GM18517 (cell line): ENCODE results near the gene HOXD11.

Source experiments
- ATAC-seq: cut with Tn5 transposase; IDR thresholded peaks from one replicate; pipeline ENCODE4 v1.9.1; 2021; ENCODE audit warnings: mild to moderate bottlenecking, moderate library complexity; ENCODE audit not compliant: unreplicated experiment

HOXD11 gene

DNA sequence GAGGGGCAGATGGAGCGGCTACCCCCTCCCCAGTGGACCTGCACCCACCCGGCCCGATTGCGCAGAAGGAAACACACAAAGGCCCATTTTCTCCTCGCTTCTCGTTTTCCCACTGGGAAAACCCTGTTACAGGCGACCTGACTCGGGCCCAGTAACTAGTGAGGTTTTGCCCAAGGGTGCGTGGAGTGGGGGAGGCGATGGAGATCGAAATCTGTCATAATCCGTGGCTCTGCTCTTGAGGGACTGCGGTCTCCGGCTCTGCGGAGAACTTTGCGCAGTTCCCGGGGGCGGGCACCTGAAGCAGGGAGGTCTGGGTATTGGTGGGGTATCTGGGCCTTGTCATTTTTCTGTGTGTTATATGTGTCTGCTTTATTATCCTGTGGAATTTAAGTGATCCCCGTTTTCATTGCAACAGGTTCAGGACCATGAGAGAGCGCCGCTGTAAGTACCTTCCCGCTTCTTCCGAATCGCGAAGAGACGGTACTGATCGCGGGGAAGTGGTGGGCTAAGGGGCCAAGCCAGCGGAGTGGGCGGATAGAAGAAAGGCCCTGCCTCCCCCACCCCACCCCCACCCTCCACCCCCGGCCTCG lies 40.2 kb downstream of the HOXD11 start:
- ATAC-seq, result no peak

DNA sequence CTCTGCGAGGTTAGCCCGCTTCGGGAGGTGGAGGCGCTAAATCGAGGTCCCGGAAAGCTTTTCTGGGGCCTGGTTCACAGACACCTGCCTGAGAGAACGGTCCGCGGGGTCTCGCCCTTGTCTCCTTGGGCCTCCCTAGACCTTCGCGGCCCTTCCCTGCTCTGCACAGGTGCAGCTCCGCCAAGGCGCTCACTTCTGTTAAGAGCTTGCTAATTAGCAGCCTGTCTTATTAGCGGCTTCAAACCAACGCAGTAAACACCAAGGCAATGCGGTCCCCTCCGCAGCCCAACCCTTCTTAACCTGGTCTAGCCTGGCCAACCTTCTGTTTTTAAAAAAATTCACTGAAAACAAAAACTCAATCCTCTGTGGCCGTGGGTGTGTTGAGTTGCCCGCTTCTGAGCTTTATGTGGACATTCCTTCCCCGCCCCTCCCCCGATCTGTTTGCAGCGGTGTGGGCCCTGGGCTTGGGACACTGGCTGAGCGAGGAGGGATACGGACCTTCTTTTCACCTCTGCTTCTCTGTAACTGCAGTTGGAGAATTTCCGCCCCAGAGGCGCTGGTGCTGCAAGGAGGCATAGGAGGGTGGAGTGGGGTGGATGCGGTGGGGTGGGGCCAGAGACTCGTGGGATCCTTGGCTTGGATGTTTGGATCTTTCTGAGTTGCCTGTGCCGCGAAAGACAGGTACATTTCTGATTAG lies 40.9 kb downstream of the HOXD11 start:
- ATAC-seq, result no peak

DNA sequence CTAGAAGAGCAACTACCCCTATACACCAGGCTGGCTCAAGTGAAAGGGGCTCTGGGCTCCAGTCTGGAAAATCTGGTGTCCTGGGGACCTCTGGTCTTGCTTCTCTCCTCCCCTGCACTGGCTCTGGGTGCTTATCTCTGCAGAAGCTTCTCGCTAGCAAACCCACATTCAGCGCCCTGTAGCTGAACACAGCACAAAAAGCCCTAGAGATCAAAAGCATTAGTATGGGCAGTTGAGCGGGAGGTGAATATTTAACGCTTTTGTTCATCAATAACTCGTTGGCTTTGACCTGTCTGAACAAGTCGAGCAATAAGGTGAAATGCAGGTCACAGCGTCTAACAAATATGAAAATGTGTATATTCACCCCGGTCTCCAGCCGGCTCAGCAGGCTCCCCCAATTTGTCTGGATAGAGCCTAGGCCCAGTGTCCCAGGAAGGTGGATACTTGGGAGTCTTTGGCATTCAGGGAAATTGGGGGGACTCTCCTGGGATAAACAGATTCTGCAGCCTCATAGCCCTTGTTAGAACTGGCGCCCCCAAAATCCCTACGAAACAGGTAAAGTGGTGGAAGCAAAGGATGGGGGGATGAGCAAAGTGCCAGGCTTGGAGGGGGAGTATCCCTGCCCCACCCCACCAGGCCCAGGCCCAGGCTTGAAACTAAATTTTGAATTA lies 41.8 kb downstream of the HOXD11 start:
- no peak for ATAC-seq

DNA sequence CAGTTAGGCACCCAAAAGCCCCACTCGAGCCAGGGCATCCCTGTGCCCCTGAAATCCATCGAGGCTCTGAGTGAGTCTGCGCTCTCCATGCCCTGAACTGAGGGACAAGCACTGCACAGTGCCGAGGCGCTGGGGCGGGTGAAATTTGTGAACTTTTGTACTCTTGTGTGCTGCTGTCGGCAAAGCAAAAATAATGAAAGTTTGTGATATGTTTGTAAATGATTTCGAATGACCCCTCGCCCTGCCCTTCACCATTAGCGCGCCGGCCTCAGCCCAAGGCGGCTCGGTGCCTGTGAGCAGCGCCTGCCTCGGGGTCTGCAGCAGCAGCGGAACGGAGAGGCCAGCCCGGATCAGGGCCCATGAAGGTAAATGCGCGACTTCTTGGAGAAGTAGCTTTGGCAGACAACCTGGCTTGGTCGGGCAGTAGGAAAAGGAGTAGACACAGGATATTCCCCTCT lies 42.4 kb downstream of the HOXD11 start:
- ATAC-seq, result no peak

DNA sequence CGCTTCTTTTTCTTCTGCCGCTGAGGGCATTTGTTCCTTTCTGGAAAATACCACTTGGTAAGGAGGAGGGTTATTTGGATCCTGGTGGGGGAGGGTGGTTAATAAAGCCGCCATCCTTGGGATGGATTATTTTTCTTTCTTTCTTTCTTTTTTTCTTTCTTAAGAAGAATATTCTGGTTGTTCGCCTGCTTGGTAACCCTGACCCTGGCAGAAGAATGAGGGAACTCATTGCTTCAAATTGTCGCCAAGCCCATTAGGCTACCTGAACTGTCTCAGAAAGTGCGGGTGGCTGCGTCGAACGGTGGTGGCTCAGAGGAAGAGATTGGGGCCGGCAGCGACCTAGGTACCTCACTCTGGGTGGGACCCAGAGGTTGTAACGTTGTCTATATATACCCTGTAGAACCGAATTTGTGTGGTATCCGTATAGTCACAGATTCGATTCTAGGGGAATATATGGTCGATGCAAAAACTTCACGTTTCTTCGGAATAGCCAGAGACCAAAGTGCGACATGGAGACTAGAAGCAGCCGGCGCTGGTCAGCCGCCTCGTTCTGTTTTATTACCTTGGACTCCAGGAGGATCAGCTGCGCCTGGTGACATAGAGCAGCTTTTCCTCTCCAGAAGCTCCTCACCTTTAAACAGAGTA lies 43.0 kb downstream of the HOXD11 start:
- ATAC-seq, result no peak

DNA sequence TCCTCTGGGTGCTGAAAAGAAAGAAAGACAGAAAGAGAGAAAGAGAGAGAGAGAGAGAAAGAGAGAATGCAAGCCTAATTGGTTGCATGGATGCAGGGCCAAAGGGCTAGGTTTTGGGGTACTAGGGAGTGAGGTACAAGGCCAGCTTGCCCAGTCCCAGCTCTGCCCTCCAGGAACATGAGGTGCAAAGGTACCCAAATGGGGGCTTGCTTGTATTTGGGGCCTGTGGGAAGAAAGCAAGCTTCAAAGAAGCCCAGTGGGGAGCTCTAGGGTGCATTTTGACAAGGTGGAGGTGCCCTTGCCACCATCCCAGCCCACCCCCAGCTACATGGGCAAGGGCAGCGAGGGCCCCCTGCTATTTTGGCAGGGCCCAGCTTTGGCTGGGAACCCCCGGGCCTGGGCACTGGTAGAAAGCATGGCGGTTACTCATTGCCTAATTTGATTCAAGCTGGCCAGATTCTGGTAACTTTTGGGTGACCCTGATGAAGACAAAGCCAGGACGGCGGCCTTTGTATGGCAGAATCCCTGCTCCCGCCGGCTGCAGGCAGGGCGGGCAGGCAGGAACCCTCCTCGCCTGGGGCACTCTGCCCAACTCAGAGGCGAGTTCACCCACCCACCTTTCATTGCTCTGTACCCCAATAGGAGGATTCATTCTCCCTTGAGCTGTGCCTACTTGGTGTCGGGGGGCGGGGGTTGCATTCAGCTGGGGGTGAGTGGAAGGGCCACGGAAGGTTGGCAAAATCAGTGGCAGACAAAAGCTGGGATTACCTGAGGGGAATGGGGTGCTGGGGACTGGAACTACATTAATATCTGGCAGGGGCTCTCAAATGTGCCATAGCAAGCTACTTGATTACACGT lies 43.7 kb downstream of the HOXD11 start:
- no peak for ATAC-seq

DNA sequence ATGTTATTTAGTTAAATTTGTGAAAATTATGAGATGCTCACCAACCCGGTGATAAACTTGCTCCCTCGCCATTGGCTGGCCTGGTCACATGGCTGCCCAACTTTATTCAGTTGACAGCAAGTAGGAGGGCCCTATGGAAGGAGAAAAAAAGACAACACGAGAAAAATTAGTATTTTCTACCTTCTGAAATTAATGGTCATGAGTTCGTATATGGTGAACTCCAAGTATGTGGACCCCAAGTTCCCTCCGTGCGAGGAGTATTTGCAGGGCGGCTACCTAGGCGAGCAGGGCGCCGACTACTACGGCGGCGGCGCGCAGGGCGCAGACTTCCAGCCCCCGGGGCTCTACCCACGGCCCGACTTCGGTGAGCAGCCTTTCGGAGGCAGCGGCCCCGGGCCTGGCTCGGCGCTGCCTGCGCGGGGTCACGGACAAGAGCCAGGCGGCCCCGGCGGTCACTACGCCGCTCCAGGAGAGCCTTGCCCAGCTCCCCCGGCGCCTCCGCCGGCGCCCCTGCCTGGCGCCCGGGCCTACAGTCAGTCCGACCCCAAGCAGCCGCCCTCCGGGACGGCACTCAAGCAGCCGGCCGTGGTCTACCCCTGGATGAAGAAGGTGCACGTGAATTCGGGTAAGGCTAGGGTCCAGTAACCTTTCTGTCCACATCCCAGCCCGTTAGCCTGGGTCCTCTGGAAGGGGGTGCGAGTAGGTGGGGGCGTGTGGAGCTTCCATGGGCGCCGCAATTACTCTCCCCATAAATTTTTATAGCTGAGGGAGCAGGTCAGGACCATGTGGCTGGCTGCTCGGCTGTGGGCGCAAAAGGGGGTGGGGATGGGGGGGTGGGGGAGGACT lies 44.6 kb downstream of the HOXD11 start, which contains the start of gene HOXD4:
HOXD4 (plus strand) TSS at position 109 of the 846 bp plus-strand sequence; CDS start at position 193, 84 bp downstream.
- no peak for ATAC-seq

DNA sequence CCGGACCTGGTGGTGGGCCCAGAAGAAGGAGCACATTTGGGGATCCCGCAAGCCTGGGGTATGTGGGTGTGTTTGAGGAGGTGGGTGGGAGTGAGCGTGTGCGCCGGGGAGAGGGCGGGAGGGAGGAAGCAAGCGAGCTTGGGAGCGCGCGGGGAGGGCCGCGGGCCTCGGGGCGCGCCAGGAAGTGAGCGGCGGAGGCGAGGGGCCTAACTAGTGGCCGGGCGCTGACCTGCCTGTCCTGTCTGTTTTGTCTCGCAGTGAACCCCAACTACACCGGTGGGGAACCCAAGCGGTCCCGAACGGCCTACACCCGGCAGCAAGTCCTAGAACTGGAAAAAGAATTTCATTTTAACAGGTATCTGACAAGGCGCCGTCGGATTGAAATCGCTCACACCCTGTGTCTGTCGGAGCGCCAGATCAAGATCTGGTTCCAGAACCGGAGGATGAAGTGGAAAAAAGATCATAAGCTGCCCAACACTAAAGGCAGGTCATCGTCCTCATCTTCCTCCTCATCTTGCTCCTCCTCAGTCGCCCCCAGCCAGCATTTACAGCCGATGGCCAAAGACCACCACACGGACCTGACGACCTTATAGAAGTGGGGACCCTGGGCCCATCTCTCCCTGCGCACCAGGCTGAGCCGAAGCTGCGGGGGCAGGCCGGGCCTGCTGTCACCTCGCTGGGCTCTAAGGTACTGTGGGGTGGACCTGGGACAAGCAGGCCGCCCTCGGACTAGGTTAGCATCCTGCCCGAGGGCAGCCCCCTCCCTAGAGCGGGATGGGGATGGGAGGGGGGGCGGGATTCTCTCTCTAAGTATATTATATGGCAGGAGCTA lies 45.5 kb downstream of the HOXD11 start:
- no peak for ATAC-seq

DNA sequence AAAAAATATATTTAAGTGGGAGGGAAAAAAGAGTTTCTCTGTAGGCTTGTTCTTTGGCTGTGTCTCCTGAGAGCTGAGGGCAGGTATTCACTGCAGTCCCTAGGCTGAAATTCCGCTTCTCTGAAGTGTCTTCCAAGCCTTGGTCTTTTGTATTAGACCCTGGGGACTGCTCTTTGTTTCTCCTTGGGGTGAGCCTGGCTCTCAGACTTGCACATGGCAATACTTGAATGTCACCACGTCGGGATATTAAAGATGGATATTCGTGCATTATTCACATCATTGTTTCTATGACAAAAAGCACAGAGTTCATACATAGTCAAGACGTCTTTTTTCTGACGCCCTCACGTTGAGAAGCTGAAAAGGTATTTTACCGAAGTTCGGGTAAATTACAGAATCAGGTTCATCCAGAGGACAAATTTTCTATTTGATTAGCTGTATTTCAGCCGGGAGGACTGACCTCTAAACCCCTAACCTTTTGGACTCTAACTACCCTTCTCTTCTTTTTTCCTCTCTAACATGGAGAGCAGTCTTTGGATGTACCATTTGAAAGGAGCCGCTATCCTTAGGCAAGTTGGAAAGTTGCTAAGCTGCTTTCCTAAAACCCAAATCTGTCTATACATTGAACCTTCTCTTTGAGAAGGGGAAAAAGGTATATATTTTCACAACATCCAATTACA lies 47.6 kb downstream of the HOXD11 start:
- no peak for ATAC-seq

DNA sequence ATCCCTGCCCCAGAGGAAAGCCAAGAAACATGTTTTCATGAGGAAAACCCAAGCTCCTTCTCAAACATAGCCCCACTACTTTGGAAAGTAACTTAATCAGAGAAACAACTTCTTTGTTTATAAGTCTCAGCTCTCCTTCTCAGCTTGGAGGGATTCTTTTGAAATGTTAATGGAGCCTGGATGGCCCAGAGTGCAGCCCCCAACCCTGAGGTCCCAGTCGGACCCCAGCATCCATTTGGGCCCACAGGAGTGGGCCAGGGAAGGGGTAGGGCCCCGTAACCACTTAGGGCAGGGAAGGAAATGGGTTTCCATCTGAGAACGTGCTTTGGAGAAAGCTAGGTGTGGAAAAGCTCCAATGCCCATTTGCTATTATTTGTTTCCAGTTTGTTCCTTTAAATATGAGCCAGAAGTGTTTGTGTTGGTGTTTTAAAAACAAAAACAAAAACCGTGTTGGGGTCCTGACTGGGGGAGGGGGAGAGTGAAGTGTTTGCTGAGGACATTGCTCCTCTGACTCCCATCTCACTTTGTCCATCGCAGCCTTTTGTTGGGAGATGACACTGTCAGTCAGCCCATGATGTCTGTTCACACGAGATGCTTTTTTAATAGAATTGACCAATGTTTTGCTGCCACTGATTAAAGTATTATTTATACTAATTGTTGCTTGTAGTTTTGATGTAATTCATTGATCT lies 48.4 kb downstream of the HOXD11 start:
- no peak for ATAC-seq

DNA sequence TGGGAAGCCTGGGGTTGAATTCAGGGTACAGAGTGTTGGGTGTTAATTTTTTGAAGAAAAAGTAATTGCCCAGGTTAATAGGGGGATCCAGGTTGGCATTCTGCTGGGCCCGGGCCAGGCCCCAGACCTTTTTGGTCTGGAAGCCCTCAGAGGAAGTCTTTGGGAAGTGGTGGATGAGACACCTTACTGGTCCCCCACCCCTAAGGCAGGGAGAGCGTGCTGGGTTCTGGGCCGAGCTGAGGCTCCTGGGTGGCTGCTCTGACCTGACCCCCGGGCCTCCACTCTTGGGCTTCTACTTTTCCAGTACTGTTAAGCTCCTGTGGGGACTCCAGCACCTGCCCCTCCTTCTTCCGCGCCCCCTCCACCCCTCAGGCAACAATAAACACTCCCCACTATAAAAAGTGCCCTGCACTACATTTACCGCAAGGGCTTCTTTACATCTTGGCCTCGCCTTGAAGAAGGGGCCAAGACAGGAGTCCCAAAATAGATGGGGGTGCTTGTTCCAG lies 49.3 kb downstream of the HOXD11 start:
- ATAC-seq, result no peak

DNA sequence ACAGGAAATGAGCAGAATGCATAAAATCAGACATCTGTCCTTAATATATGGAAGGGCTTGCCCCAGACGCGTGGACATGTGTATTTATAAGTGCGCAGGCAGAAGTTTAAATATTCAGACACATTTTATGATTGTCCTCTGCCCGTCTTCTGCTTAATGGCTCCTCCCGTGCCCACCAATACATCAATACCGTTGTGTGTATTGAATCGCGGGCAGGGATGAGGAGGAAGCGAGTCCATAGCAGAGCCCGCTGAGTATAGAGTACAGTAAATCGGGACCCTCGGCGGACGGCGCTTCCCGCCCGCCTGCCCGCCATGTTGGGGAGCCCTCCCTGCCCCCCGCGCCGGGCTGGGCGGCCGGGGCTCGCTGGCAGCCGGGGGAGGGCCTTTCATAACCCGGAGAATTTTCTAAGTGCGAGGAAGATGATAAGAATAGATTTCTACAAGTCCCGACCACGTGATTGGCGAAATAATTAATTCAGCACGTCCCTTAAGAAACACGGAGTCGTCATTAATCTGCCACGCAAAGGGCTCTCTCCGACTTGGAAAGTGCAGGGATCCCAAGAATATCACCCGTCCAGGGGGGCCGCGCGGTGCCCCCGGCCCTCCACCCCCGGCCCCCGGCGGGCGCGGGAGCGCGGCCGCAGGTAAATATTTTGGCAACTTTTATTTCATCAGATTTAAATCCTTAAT lies 49.9 kb downstream of the HOXD11 start, which contains the start of gene HOXD3:
HOXD3 (plus strand) TSS at position 501 of the 692 bp plus-strand sequence. CDS start 11,808 bp downstream, outside the sequence.
- no peak for ATAC-seq

DNA sequence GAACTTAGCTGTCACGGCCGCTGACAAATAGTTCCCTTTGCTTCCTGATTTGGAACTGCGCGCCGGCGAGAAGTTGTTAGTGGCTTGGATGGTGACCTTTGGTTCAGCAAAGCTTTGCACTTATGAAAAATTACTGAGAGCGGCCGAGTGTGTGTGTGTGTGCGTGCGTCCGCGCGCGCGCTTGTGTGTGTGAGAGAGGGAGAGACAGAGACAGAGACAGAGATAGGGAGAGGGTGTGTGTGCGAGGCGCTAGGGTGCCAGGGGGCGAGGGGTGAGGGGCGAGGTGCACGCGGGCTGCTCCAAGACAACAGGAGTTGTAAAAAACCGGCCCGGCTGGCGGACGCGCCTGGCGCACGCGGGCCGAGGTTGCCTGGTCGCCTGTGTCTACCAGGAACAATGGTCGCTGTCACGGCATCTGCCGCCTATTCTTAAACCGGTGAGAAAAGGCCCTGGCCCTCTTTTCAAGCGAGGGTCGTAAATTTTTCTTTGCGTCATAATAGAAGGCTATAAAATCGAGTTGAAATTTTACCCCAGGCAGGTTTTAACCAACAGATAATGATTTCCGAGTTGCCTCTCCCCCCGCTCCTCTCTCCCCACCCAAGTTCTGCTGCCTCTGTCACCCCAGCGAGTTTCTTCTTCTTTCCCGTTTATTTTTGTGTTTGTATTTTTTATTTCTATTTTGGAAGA lies 50.6 kb downstream of the HOXD11 start:
- no peak for ATAC-seq

DNA sequence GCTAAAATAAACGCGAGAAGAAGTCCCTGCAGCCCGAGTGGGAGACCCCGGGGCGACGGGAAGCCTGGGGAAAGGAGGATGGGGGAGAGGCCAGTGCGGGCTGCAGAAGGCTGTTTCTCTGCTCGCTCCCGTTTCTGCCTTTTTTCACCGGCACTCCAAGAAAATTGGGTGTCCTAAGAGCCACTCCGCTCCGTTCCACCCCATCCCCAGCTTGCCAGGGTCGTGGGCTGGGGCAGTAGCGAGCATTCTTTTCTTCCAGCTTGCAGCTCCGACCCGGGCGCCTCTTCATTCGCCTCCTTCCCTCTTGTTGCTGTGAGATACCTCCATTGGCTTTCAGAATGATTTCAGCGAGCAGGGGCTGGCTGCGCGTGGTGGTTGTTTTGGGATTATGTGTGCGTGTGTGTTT lies 51.1 kb downstream of the HOXD11 start:
- no peak for ATAC-seq

DNA sequence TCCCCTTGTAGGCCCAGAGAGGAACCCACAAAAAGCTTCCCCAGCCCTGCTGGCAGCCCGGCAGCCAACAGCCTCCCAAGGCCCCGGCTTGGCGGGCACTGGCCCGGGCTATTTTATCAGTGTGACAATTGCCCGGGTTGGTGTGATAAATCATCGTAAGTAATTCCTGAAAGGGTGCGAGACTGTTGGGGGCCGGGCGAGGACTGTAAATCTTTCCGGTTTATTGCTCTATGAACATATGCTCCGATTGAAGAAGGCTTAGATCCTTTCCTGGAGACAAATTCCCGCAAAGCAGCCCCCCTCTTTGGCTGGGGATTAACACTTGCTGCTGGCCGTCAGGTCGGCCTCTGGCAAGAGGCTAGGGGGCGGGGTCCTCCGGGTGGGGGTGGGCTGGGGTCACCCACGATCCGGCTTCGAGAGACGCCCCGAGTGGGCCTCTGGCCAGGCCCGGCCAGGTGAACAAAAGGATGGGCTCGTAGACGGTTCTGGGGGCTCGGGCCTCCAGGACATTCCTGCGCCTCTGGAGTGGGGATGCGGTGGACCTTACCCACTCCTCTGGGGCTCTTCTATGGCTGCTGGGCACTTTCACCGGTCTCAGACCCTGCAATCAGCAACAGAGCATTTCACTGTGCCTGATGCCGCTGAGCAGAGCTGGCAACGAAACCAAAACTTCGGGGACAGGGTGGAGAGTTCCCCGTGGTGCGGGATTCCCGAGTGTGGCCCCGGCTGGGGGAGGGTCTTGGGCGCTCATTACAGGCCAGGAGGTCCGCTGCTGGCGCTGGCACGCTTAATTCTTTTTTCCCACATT lies 52.0 kb downstream of the HOXD11 start:
- no peak for ATAC-seq
